Loucy (cell line): ENCODE data around the gene TENM4.

Experiments
- H2AFZ ChIP-seq: fragments of 200-600 bp; sonication (generic); 2 replicates; pipeline ENCODE4 v1.6.0; 2016; ENCODE audit warnings: antibody characterized with exemption, mild to moderate bottlenecking, low read length, moderate library complexity
- H3F3A ChIP-seq: fragments of 200-600 bp; 2 replicates; pipeline ENCODE4 v1.6.0; 2016; ENCODE audit warnings: antibody characterized with exemption, low read depth, mild to moderate bottlenecking
- H3K27me3 ChIP-seq: fragments of 200-600 bp; sonication (generic); 2 replicates; pipeline ENCODE4 v1.6.1; 2014; ENCODE audit warnings: low read length, mild to moderate bottlenecking; ENCODE audit not compliant: insufficient read depth, poor library complexity, severe bottlenecking
- H3K36me3 ChIP-seq: fragments of 200-600 bp; sonication (generic); 2 replicates; pipeline ENCODE4 v1.6.1; 2016; ENCODE audit warnings: low read length; ENCODE audit not compliant: insufficient read depth
- H3K4me1 ChIP-seq: fragments of 200-600 bp; sonication (generic); 2 replicates; pipeline ENCODE4 v1.5.1; 2014; ENCODE audit warnings: low read length, mild to moderate bottlenecking; ENCODE audit not compliant: insufficient read depth, poor library complexity, severe bottlenecking
- H3K4me2 ChIP-seq: fragments of 200-600 bp; sonication (generic); 2 replicates; pipeline ENCODE4 v1.6.0; 2014; ENCODE audit warnings: antibody characterized with exemption, low read length, low read depth, mild to moderate bottlenecking; ENCODE audit not compliant: poor library complexity, severe bottlenecking
- H3K4me3 ChIP-seq: fragments of 200-600 bp; sonication (generic); 2 replicates; pipeline ENCODE4 v1.5.1; 2014; ENCODE audit warnings: low read length, mild to moderate bottlenecking, mixed read lengths; ENCODE audit not compliant: poor library complexity, severe bottlenecking
- H3K79me2 ChIP-seq: fragments of 200-600 bp; sonication (generic); 2 replicates; pipeline ENCODE4 v1.6.1; 2014; ENCODE audit warnings: low read length; ENCODE audit not compliant: insufficient read depth
- H3K9ac ChIP-seq: fragments of 200-600 bp; sonication (generic); 2 replicates; pipeline ENCODE4 v1.6.0; 2014; ENCODE audit warnings: mild to moderate bottlenecking, low read depth, low read length, moderate library complexity; ENCODE audit not compliant: poor library complexity, severe bottlenecking
- H3K9me2 ChIP-seq: fragments of 200-600 bp; sonication (generic); replicated peaks from 2 replicates; pipeline ENCODE4 v1.6.1; 2016; ENCODE audit warnings: low read depth, low read length, mixed read lengths
- H3K9me3 ChIP-seq: fragments of 200-600 bp; sonication (generic); 2 replicates; pipeline ENCODE4 v1.6.1; 2014; ENCODE audit warnings: mild to moderate bottlenecking, antibody characterized with exemption, low read length, low read depth; ENCODE audit not compliant: insufficient read depth
- H4K20me1 ChIP-seq: fragments of 200-600 bp; sonication (generic); 2 replicates; pipeline ENCODE4 v1.6.0; 2014; ENCODE audit warnings: antibody characterized with exemption, low read length, mild to moderate bottlenecking; ENCODE audit not compliant: insufficient read depth, poor library complexity, severe bottlenecking
- CTCF ChIP-seq: fragments of 200-600 bp; sonication (generic); conservative IDR thresholded peaks from 2 replicates; pipeline ENCODE4 v1.5.1; 2014; ENCODE audit warnings: mild to moderate bottlenecking, antibody characterized with exemption, low read length
- EZH2phosphoT487 ChIP-seq: fragments of 200-600 bp; IDR thresholded peaks from 2 replicates; pipeline ENCODE4 v1.6.1; 2018; ENCODE audit warnings: antibody characterized with exemption, mild to moderate bottlenecking, moderate library complexity, borderline replicate concordance

Gene TENM4

GRCh38 chr11:79312617-79313529 is 128.0 kb downstream of the TENM4 start:
- Histone ChIP-seq H3K4me2 (no peak overlapping the region), H2AFZ (no peak overlapping the region), H3F3A (no peaks in the 10 kb centered on the region), H3K27me3 (no peaks in the 10 kb centered on the region), H3K9me3 (no peaks in the 10 kb centered on the region; the same call in 1 of the 2 replicates), H3K9ac (no peak overlapping the region), H4K20me1 (no peaks in the 10 kb centered on the region), H3K4me3 (no peak overlapping the region), H3K36me3 (no peaks in the 10 kb centered on the region), H3K79me2 (no peaks in the 10 kb centered on the region), H3K9me2 (no peaks in the 10 kb centered on the region), H3K4me1 (no peaks in the 10 kb centered on the region)
- TF ChIP-seq EZH2phosphoT487, result no peak
- TF ChIP-seq CTCF, result no peak

GRCh38 chr11:79311461-79311860 is 129.4 kb downstream of the TENM4 start:
- H3K4me3 ChIP-seq, result no peak overlapping the region
- H3K4me1 ChIP-seq, result no peaks in the 10 kb centered on the region
- no peaks in the 10 kb centered on the region for H3F3A ChIP-seq
- no peaks in the 10 kb centered on the region for H3K27me3 ChIP-seq
- no peaks in the 10 kb centered on the region for H4K20me1 ChIP-seq
- no peak overlapping the region for H2AFZ ChIP-seq
- no peaks in the 10 kb centered on the region for H3K36me3 ChIP-seq
- no peak overlapping the region for H3K4me2 ChIP-seq
- H3K9me3 ChIP-seq, result no peaks in the 10 kb centered on the region; the same call in 1 of the 2 replicates
- H3K9me2 ChIP-seq, result no peaks in the 10 kb centered on the region
- H3K9ac ChIP-seq, result no peak overlapping the region
- TF ChIP-seq EZH2phosphoT487, result no peak
- no peak for TF ChIP-seq CTCF
- H3K79me2 ChIP-seq, result no peaks in the 10 kb centered on the region

- H3F3A ChIP-seq, result no peaks in the 10 kb centered on the region
- no peak overlapping the region for H3K9ac ChIP-seq
- TF ChIP-seq CTCF, result no peak
- no peak for TF ChIP-seq EZH2phosphoT487
- H2AFZ ChIP-seq, result no peak overlapping the region
- no peaks in the 10 kb centered on the region; the same call in 1 of the 2 replicates for H3K9me3 ChIP-seq
- no peak overlapping the region for H3K4me2 ChIP-seq
- no peaks in the 10 kb centered on the region for H3K27me3 ChIP-seq
- H3K36me3 ChIP-seq, result no peaks in the 10 kb centered on the region
- no peaks in the 10 kb centered on the region for H3K79me2 ChIP-seq
- no peak overlapping the region for H3K4me3 ChIP-seq
- H3K9me2 ChIP-seq, result no peaks in the 10 kb centered on the region
- no peaks in the 10 kb centered on the region for H3K4me1 ChIP-seq
- H4K20me1 ChIP-seq, result no peaks in the 10 kb centered on the region
These were observed 131.4 kb downstream of the TENM4 start for GRCh38 chr11:79309407-79309806.
